GM19463 (cell line): ENCODE measurements around the gene LDLRAD4.

Experiments
- ATAC-seq: cut with Tn5 transposase; IDR thresholded peaks from one replicate; pipeline ENCODE4 v1.9.1; 2021; ENCODE audit warnings: mild to moderate bottlenecking, moderate library complexity; ENCODE audit not compliant: unreplicated experiment

LDLRAD4 gene

GRCh38 chr18:13454363-13455150 lies 236.0 kb downstream of the LDLRAD4 start:
- ATAC-seq, result no peak

DNA sequence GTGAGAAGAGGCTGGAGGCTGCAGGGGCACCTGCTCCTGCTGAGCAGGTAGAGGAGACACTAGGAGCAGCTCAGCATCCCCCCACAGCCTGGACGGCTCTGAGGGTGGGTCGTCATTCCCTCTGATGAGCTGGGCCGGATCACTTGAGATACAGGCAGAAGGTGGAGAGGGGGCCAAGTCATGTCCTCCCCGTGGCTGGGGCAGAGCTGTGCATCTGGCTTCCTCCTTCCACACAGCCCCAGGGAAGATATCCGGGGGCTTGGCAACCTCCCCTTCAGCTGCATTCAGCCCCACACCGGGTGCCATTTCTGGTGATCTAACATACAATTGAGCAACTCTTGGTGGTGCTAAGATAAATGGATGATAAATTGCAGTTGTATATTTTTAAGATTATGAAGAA lies 236.9 kb downstream of the LDLRAD4 start:
- ATAC-seq, result no peak

DNA sequence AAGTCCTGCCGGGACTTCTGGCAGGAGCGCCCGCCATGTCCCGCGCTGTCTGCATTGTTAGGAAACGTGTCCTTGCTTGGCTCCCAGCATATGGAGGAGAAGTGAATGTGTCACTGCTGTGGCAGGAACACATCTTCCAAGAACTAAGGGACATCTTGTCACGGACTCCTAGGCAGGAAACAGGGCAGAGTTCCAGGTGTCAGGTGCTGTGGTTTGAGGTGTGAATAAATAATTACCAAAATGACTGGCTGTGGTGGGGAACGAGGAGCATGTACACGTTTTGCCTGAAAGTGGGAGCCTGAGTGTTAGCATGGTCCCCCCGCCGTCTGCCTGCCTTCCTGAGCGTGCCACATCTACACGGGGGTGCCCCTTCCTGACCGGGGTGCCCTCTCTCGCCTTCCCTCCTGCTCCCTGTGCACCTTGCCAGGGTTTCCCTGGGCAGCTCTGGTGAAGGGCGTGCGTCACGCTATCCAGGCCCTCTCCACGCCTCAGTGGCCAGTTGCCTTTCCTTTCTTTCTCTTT lies 237.5 kb downstream of the LDLRAD4 start:
- ATAC-seq, result peak; percentile 60

DNA sequence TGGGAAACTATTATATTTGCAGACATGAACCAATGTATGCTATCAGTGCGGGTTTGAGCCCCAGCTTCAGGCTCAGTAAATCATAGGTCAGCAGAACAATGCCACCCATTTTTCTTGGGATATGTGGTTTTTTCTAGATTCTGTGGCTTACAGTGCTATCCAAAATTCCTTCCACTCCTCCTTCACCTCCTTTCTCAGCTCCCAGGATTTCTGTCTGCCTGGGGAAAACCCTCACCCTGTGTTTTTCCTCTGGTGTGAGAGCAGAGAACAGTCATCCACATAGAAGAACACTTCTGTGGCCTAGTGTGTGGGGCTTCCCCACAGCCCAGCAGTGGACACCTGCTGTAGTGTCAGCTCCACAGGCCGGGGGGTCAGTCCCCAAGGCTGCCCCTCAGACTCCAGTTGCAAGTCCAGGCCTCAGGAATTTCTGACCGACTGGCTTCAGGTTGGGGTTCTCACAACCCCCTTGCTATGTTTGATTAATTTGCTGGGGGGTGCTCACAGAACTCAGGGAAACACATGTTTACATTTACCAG lies 238.2 kb downstream of the LDLRAD4 start:
- no peak for ATAC-seq

DNA sequence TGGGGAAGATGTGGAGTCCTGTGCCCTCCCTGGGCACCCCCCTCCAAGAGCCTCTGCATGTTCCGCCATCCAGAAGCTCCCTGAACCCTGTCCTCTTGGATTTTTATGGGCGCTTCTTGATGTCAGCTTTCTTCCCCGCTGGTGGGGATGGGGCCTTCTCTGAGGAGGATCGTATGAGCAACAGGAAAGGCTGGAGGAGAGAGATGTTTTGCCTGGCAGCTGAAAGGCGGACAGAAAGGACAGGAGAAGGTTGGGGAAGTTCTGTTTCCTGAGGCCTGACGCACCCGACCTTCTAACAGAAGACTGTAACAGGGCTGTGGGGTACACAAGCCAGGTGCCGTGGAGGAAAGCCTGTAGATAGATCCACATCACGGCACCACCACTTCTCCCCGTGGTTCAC lies 238.8 kb downstream of the LDLRAD4 start:
- ATAC-seq, result no peak

- no peak for ATAC-seq
Measured at GRCh38 chr18:13460946-13461345, 242.4 kb downstream of the LDLRAD4 start.

- no peak for ATAC-seq
Measured at GRCh38 chr18:13461469-13461868, 242.9 kb downstream of the LDLRAD4 start.

- ATAC-seq, result no peak
Measured at GRCh38 chr18:13461936-13462335, 243.4 kb downstream of the LDLRAD4 start.

DNA sequence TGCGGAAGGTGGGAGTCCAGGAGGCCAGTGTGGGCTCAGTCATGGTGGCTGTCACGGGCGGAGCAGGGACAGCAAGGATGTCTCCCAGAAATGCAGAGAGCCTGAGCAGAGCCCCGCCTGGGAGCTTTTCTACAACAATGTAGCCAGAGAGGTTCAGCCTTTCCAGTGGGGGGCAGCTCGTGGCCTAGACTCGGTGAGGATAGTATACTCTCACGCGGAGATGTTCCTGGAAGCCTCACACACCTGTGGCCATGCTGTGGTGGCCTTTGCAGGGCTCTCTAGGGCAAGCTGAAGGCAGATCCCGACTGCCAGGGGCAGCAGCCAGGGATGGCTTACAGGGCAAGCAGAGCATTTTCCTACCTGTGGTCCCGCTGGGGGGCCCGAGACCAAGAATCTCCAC lies 244.1 kb downstream of the LDLRAD4 start:
- no peak for ATAC-seq

GRCh38 chr18:13463526-13464210 lies 245.1 kb downstream of the LDLRAD4 start:
- ATAC-seq, result no peak

DNA sequence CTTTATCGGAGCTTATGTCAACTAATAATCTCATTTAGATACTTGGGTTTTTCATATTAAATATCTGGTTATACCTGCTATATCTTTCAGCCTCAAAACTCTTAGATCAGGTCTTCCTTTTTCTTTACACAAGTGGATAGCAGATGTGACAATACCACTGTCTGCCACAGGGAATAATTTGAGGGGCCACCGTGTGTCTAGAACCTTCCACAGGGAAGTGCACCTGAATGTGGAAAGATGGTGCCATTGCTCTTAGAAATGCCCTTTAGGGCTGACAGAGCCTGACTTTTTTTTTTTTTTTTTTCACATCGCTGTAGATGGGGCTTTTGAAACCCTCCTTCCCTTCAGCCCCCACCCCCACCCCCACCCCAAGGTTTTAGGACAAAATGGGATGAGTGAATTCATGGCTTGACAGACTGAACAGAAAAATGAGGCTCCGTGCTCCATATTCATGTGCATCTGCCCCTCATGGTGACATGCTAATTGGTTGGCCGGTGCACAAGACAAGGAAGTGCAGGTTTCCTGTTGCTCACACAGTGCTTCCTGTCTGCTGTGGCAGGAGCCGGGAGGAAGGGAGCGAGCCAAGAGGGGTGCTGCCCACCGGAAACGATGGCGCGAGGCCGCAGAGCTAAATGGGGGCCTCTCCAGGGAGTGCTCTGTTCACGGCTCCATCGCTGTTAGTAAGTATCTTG lies 246.0 kb downstream of the LDLRAD4 start:
- peak; percentile 99 for ATAC-seq

DNA sequence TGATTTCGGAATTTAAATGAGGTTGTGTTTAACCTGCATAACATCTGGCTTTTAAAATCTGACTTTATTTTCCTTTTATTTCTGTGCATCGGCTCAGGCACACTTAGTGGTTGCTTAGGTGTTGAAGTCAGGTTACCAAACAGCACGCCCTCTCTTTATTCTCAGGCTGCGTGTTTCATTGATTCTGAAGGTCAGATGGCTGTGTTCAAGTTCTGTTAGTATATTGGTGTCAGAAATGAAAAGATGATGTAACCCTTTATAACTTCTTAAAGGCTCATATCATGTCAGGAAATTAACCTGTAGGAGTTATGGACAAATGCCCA lies 246.5 kb downstream of the LDLRAD4 start:
- ATAC-seq, result no peak

DNA sequence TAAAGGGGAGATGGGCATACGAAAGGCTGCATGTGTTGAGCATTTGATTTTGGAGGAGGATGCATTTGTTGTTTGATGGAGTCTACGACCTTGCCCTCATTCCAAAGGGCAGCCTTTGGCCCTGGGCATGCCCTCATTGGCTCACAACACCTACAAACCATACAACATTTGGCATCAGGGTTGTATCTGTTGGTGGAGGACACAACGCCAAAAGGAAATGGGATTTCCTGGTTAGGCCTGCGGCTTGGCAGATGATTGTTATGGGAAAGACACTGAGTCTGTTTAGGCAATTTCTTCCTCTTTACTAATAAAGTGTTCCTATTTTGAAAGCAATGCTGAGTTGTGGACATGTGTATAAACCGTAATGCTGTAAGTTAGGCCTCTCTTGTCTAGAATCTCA lies 246.9 kb downstream of the LDLRAD4 start:
- no peak for ATAC-seq

DNA sequence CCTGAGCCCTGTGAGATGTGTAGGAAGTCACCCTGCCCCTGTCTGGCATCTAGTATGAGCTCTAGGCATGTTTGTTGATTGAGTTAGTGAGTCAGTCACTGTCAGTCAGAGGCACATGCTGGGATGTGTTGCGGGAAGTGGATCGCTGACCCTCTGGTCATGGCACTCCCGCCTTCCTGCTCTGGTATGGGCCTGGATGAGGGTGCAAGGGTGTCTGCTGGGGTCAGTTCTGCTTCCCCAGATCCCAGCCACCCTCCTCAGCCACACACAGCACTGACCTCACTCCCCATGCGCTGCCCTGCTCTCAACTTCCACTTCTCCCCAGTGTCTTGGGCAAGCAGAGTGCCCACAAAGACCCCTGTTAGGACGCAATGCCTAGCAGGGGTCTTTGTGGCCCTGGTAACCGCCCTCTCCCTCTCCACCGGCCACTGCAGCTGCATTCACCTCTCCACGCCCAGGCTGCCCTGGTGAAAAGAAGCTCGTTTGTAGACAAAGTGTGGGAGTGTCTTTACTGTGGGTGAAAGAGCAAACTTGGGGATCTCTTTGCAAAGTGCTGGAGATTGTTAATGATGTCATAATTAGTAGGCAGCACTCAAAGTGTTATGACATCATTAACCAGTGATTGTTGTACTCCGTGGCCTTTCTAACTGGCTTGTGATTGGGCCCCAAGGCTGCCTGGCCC lies 252.1 kb downstream of the LDLRAD4 start:
- no peak for ATAC-seq

DNA sequence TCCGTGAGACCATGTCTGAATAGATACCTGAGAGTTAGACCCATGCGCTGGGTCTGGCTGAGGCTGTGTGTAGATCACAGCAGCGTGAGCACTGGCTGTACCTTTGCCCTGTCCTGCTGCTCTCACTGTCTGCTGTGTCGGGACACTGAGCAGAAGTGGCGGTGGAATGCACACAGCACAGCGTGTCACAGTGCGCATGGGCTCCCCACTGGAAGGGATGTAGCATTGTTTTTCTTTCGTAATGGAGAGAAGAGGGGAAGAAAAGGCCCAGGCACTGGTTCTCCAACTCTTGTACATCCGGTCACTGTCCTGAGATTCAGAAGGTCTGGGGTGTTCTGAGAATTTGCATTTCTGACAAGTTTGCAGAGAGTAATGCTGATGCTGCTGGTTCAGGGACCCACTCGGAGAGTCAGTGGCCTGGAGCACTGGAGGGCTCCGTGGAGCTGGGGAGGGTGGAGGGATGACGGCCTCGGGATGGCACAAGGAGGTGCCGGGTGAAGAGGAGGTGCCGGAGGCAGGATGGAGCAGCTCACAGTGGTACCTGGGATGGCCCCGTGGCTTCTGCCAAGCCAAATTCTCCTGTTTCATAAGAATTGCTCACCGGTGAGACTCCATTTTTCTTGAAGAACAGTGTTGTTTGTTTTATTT lies 252.8 kb downstream of the LDLRAD4 start:
- no peak for ATAC-seq

DNA sequence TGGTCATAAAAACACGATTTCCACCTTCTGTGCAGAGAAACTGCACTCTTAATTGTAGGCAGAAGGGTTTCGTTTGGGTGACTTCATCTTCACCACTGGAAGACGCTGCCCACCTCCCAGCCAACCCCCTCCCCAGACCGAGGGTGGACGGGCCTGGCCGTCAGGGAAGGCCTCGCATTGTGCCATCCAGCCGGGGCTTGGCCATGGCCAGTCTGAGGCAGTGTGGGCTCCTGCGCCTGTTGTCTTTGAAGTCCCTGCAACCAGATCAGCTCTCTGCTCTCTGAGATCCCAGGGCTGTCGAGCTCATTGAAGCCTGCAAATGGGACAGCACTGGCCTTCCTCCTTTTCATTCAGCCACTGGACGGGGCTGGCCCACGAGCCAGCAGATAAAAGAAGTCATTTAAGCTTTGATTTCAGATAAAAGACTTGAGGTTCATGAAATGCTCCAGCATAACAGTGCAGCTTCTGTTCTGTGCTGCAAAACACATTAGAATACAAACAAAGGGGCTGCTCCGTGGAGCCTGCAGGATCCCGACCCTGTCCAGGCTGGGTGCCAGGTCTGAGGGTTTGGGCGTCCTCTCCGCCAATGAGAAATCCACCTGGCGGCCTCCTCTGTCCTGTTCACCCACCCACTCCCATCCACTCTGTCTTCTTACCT lies 253.5 kb downstream of the LDLRAD4 start:
- no peak for ATAC-seq

DNA sequence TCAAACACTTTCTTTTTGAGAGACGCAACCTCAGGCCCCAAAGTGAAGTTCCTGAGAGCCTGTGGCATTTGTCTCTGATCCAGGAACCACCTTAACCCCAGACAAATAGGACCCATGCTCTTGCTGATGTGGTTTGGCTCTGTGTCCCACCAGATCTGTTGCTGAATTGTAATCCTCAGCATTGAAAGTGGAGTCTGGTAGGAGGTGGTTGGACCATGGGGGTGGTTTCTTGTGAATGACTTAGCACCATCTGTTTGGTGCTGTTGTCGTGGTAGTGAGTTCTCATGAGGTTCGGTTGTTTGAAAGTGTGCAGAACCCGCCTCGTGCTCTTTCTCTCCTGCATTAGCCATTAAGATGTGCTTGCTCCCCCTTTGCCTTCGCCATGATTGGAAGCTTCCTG lies 255.2 kb downstream of the LDLRAD4 start:
- no peak for ATAC-seq

DNA sequence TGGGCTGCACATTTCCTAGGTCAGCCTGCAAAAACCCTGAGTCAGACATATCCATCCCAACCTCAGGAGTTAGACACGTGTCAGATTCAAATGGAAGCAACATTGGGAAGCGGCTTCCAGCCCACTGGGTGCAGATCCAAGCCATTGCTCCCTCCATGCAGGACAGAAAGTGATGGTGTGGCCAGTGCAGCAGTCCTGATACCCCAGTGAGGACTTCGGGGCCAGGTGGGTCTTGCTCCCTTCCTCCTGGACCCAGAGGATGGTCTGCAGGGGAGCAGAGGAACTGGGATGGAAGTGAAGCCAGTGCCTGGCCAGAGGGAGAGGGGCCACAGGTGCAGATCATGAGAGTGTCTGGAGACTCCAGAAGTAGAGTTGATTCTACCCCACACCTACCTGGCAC lies 255.8 kb downstream of the LDLRAD4 start:
- no peak for ATAC-seq

DNA sequence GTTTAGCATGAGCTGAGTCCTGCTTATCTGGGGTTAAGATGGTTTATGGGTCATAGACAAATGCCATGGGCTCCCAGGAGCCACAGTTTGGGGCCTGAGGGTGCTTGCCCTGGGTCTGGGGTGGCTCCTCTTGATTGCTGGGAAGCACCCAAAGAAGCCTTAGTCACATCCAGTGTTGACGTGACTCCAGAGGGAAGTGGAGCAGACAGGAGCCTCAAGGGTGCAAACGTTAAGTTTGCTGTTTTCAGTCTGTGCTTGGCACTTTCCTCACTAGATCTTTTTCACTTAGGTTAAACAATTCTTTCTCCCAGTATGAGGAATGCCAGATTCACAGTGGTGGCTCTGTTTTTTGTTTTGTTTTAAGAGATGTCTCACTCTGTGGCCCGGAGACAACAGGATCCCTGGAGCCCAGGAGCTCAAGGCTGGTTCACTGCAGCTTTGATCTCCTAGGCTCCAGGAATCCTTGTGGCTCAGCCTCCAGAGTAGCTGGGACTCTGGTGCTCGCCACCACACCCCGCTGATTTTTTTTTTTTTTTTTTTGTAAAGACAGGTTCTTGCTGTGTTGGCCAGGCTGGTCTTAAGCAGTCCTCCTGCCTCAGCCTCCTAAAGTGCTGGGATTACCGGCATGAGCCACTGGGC lies 256.5 kb downstream of the LDLRAD4 start:
- no peak for ATAC-seq
